H1 (cell line): ENCODE results near the gene ARHGAP26. TPM values are rescaled to one million over a fixed set of nuclear protein-coding genes. Genes with fewer than 3 reads are reported as not detected.

Source experiments
- polyA plus RNA-seq, 7 experiments: library from polyadenylated mRNA; depleted of rRNA in 3 of 7; stranded (reverse) in 5 of 7; unstranded in 2 of 7; fragments of >200 nt in 5 of 7; fragments of 200-250 nt in 2 of 7; gene quantifications; 1 replicate in 5 of 7; 2 replicates in 1 of 7; 4 replicates in 1 of 7; pipeline versions ENCODE4 v1.2.1 to v1.2.3, GENCODE V29; 2011 to 2013; ENCODE audit warnings: missing spikeins in 2 of 7, mixed read lengths in 2 of 7
- total RNA-seq: library from RNA; stranded (reverse); fragmentation: NEBNext Ultra II Directional; extraction: Animal tissue kit (Norgen Biotek cat#: 25700); gene quantifications from 2 replicates; pipeline ENCODE4 v1.2.1, GENCODE V29; 2021
- TF ChIP-seq, protein P1 (sequence below): fragments of 300-600 bp; sonication (generic); IDR thresholded peaks from 2 replicates; pipeline ENCODE4 v1.7.1; 2012; ENCODE audit warnings: low read length, moderate library complexity, mild to moderate bottlenecking, inconsistent platforms; ENCODE audit not compliant: insufficient replicate concordance

Gene ARHGAP26
- total and polyA plus RNA-seq, 2 of the 8 experiments (the other 6 are each of a cell fraction or from before 2014, with no cell fraction given): 7.1 to 24.8 TPM

GRCh38 chr5:142872795-142873194, 102.6 kb downstream of the ARHGAP26 start (continued):
- TF ChIP-seq, protein P1, sequence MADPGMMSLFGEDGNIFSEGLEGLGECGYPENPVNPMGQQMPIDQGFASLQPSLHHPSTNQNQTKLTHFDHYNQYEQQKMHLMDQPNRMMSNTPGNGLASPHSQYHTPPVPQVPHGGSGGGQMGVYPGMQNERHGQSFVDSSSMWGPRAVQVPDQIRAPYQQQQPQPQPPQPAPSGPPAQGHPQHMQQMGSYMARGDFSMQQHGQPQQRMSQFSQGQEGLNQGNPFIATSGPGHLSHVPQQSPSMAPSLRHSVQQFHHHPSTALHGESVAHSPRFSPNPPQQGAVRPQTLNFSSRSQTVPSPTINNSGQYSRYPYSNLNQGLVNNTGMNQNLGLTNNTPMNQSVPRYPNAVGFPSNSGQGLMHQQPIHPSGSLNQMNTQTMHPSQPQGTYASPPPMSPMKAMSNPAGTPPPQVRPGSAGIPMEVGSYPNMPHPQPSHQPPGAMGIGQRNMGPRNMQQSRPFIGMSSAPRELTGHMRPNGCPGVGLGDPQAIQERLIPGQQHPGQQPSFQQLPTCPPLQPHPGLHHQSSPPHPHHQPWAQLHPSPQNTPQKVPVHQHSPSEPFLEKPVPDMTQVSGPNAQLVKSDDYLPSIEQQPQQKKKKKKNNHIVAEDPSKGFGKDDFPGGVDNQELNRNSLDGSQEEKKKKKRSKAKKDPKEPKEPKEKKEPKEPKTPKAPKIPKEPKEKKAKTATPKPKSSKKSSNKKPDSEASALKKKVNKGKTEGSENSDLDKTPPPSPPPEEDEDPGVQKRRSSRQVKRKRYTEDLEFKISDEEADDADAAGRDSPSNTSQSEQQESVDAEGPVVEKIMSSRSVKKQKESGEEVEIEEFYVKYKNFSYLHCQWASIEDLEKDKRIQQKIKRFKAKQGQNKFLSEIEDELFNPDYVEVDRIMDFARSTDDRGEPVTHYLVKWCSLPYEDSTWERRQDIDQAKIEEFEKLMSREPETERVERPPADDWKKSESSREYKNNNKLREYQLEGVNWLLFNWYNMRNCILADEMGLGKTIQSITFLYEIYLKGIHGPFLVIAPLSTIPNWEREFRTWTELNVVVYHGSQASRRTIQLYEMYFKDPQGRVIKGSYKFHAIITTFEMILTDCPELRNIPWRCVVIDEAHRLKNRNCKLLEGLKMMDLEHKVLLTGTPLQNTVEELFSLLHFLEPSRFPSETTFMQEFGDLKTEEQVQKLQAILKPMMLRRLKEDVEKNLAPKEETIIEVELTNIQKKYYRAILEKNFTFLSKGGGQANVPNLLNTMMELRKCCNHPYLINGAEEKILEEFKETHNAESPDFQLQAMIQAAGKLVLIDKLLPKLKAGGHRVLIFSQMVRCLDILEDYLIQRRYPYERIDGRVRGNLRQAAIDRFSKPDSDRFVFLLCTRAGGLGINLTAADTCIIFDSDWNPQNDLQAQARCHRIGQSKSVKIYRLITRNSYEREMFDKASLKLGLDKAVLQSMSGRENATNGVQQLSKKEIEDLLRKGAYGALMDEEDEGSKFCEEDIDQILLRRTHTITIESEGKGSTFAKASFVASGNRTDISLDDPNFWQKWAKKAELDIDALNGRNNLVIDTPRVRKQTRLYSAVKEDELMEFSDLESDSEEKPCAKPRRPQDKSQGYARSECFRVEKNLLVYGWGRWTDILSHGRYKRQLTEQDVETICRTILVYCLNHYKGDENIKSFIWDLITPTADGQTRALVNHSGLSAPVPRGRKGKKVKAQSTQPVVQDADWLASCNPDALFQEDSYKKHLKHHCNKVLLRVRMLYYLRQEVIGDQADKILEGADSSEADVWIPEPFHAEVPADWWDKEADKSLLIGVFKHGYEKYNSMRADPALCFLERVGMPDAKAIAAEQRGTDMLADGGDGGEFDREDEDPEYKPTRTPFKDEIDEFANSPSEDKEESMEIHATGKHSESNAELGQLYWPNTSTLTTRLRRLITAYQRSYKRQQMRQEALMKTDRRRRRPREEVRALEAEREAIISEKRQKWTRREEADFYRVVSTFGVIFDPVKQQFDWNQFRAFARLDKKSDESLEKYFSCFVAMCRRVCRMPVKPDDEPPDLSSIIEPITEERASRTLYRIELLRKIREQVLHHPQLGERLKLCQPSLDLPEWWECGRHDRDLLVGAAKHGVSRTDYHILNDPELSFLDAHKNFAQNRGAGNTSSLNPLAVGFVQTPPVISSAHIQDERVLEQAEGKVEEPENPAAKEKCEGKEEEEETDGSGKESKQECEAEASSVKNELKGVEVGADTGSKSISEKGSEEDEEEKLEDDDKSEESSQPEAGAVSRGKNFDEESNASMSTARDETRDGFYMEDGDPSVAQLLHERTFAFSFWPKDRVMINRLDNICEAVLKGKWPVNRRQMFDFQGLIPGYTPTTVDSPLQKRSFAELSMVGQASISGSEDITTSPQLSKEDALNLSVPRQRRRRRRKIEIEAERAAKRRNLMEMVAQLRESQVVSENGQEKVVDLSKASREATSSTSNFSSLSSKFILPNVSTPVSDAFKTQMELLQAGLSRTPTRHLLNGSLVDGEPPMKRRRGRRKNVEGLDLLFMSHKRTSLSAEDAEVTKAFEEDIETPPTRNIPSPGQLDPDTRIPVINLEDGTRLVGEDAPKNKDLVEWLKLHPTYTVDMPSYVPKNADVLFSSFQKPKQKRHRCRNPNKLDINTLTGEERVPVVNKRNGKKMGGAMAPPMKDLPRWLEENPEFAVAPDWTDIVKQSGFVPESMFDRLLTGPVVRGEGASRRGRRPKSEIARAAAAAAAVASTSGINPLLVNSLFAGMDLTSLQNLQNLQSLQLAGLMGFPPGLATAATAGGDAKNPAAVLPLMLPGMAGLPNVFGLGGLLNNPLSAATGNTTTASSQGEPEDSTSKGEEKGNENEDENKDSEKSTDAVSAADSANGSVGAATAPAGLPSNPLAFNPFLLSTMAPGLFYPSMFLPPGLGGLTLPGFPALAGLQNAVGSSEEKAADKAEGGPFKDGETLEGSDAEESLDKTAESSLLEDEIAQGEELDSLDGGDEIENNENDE: no peak
